AML-193 (cell line): ENCODE results near the gene WIPF2.

Experiments used
- DNase-seq, 2 experiments: peaks; one replicate each; lab custom pipeline; 2025; lab: John Stamatoyannopoulos, UW

Gene WIPF2

GRCh38 chr17:40313668-40314583 lies 94.8 kb downstream of the WIPF2 start:
- DNase-seq, result no peak

GRCh38 chr17:40314584-40314956 lies 95.5 kb downstream of the WIPF2 start:
- peak; percentile 87 to 89 for DNase-seq

GRCh38 chr17:40315206-40315605 lies 96.1 kb downstream of the WIPF2 start:
- no peak for DNase-seq

GRCh38 chr17:40315678-40316570 lies 96.8 kb downstream of the WIPF2 start:
- DNase-seq, result no peak

- no peak for DNase-seq
Measured at GRCh38 chr17:40316571-40317344, 97.7 kb downstream of the WIPF2 start.

GRCh38 chr17:40317345-40317873 lies 98.3 kb downstream of the WIPF2 start:
- peak; percentile 54 to 65 for DNase-seq

- DNase-seq, result peak; percentile 96 to 97
Measured at GRCh38 chr17:40317880-40318829, 99.1 kb downstream of the WIPF2 start.

GRCh38 chr17:40318830-40319391 lies 99.8 kb downstream of the WIPF2 start:
- DNase-seq, result peak in 1 of 2 experiments; percentile 16

GRCh38 chr17:40319651-40320540 lies 100.8 kb downstream of the WIPF2 start:
- peak; percentile 57 to 69 for DNase-seq

GRCh38 chr17:40320756-40321523 lies 101.8 kb downstream of the WIPF2 start:
- no peak for DNase-seq

GRCh38 chr17:40321524-40321929 lies 102.4 kb downstream of the WIPF2 start:
- DNase-seq, result no peak

- DNase-seq, result no peak
Measured at GRCh38 chr17:40321961-40322357, 102.9 kb downstream of the WIPF2 start.

- peak; percentile 99 for DNase-seq
Measured at GRCh38 chr17:40322358-40323315, 103.5 kb downstream of the WIPF2 start.

GRCh38 chr17:40323391-40324381 lies 104.6 kb downstream of the WIPF2 start:
- no peak for DNase-seq

- no peak for DNase-seq
Measured at GRCh38 chr17:40325156-40326013, 106.3 kb downstream of the WIPF2 start.
